HCT116 (cell line): ENCODE data around the gene KIAA0825.

ENCODE experiments used
- CBX3 ChIP-seq: IDR thresholded peaks from 2 replicates; pipeline ENCODE4 v1.6.1; 2012; ENCODE audit warnings: low read depth
- CEBPB ChIP-seq: IDR thresholded peaks from 2 replicates; pipeline ENCODE4 v1.6.1; 2012; ENCODE audit warnings: low read depth
- CTCF ChIP-seq, 3 experiments: fragments of 200-600 bp in 1 of 3; sonication (generic) in 1 of 3; IDR thresholded peaks in 2 of 3; conservative IDR thresholded peaks in 1 of 3; 2 replicates each; pipeline ENCODE4 v1.5.1; 2012 to 2017; ENCODE audit warnings: low read depth in 2 of 3, low read length in 2 of 3, antibody characterized with exemption in 1 of 3, borderline replicate concordance in 1 of 3, control low read depth in 1 of 3, mild to moderate bottlenecking in 1 of 3, mixed read lengths in 1 of 3, mixed run types in 1 of 3, moderate library complexity in 1 of 3; ENCODE audit not compliant: insufficient read depth in 1 of 3
- EGR1 ChIP-seq: IDR thresholded peaks from 2 replicates; pipeline ENCODE4 v1.6.1; 2012; ENCODE audit warnings: low read depth
- MAX ChIP-seq: IDR thresholded peaks from 2 replicates; pipeline ENCODE4 v1.6.1; 2012
- POLR2A ChIP-seq: IDR thresholded peaks from 2 replicates; pipeline ENCODE4 v1.7.0; 2011; ENCODE audit warnings: borderline replicate concordance; ENCODE audit not compliant: insufficient read depth, insufficient read length; ENCODE audit errors: extremely low read depth
- POLR2AphosphoS5 ChIP-seq: IDR thresholded peaks from 2 replicates; pipeline ENCODE4 v1.6.1; 2011; ENCODE audit warnings: mild to moderate bottlenecking, low read depth, low read length, moderate library complexity
- RAD21 ChIP-seq: IDR thresholded peaks from 2 replicates; pipeline ENCODE4 v1.6.1; 2012; ENCODE audit warnings: low read depth, mild to moderate bottlenecking
- REST ChIP-seq: IDR thresholded peaks from 2 replicates; pipeline ENCODE4 v1.6.1; 2012; ENCODE audit warnings: low read depth
- SP1 ChIP-seq: IDR thresholded peaks from 2 replicates; pipeline ENCODE4 v1.6.1; 2012; ENCODE audit warnings: low read depth
- ZNF274 ChIP-seq: fragments of 200-500 bp; sonication (Bioruptor generic); IDR thresholded peaks from 2 replicates; pipeline ENCODE4 v1.6.1; 2014; ENCODE audit warnings: mild to moderate bottlenecking, low read depth, low read length, inconsistent platforms

- TF ChIP-seq MAX (no peak), RAD21 (no peak), SP1 (no peak), EGR1 (no peak), POLR2A (no peak), CBX3 (no peak), CTCF (IDR thresholded peaks at IDR 0.05 in 2 of 3, conservative IDR thresholded peaks at IDR 0.05 in 1 of 3; ENCODE audit: borderline replicate concordance in 1 of 3, insufficient read depth in 1 of 3, low read depth in 2 of 3, low read length in 2 of 3) (no peak), ZNF274 (no peak), REST (no peak), POLR2AphosphoS5 (no peak), CEBPB (no peak)
These were observed 228.9 kb downstream of the KIAA0825 start for GRCh38 chr5:94389515-94389899.
